ENCODE results near the gene SPPL2B.

Gene SPPL2B

DNA sequence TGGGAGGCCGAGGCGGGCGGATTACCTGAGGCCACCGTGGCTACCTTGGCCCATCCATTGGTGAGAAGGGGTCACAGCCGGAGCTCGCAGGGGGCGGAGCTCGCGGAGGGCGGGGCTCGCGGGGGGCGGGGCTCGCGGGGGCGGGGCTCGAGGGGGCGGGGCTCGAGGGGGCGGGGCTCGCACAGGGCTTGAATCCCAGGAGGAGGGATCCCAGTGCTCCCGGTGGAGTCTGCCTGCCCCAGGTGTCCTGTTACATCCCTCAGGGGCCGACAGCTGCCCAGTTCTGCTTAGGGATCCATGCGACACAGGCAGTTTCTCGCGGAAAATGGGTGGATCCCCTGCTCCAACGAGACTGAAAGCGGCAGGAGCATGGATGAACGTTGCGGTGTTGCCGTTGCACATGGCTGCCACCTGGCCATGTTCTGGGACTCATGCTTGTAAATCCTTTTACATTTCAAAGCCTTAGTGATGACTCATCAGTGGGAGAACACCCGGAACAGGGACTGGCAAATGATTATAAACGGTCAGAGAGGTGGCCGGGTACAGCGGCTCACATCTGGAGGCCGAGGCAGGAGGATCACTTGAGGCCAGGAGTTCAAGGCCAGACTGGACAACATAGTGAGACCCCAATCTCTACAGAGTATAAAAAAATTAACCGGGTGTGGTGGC lies 56.7 kb downstream of the SPPL2B start:
- Histone ChIP-seq H2AFZ (ENCODE audit: low read length) (no peak overlapping the region), H3K9ac (ENCODE audit: low read length) (no peak overlapping the region), H3K9me2 (replicated peaks; ENCODE audit: insufficient read depth, low read length) (no peaks in the 10 kb centered on the region), H3K4me3 (ENCODE audit: low read length) (no peak overlapping the region), H3K79me2 (ENCODE audit: low read length) (no peaks in the 10 kb centered on the region), H3F3A (ENCODE audit: insufficient read depth, low read length) (no peaks in the 10 kb centered on the region), H3K9me3 (replicated peaks; ENCODE audit: insufficient read depth, low read length) (no peaks in the 10 kb centered on the region), H4K20me1 (ENCODE audit: insufficient read depth, low read length) (no peaks in the 10 kb centered on the region), H3K4me2 (ENCODE audit: low read depth, low read length) (no peak overlapping the region), H3K36me3 (replicated peaks; ENCODE audit: insufficient read depth, low read length) (no peaks in the 10 kb centered on the region), H3K4me1 (ENCODE audit: low read length) (no peaks in the 10 kb centered on the region), H3K27ac (ENCODE audit: low read length) (no peak overlapping the region), H3K27me3 (replicated peaks; ENCODE audit: insufficient read depth, low read length) (peaks cover 16% of the 10 kb centered on the region; the same call in 1 of the 2 replicates)
- no peak for DNase-seq
- TF ChIP-seq EZH2 (optimal IDR thresholded peaks at IDR 0.05; ENCODE audit: low read depth, low read length) = no peak

DNA sequence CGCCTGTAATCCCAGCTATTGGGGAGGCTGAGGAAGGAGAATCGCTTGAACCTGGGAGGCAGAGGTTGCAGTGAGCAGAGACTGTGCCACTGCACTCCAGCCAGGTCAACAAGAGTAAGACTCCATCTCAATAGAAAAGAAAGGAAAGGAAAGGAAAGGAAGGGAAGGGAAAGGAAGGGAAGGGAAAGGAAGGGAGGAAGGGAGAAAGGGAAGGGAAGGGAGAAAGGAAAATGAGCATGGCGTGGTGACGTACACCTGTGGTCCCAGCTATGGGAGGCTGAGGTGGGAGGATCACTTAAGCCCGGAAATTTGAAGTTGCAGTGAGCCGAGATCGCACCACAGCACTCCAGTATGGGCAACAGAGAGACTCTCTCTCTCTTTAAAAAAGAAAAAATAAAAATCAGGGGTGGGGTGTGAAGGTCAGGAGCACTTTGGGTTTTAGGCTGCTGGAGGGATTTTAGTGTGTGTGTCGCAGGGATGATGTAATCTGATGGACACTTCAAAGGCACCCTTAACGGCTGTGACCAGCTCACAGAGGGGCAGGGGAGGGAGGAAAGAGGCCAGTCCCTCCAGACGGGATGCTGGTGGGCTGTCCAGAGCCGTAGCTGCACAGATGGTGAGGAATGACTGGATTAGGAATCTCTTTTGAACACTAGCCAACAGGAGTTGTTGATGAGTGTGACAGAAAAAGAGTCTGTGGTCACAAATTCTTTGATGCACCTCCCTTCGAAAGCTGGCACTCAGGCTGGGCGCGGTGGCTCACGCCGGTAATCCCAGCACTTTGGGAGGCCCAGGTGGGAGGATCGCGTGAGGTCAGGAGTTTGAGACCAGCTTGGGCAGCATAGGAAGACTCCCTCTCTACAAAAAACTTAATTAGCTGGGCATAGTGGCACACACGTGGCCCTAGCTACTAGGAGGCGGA lies 59.1 kb downstream of the SPPL2B start:
- Histone ChIP-seq H3K9me2 (replicated peaks; ENCODE audit: insufficient read depth, low read length) (no peaks in the 10 kb centered on the region), H4K20me1 (ENCODE audit: insufficient read depth, low read length) (no peaks in the 10 kb centered on the region), H3K36me3 (replicated peaks; ENCODE audit: insufficient read depth, low read length) (no peaks in the 10 kb centered on the region), H3K9me3 (replicated peaks; ENCODE audit: insufficient read depth, low read length) (no peaks in the 10 kb centered on the region), H3K4me1 (ENCODE audit: low read length) (0 out of 2 replicates have a peak, but pooled peaks cover 6% of the 10 kb centered on the region), H3K9ac (ENCODE audit: low read length) (no peak overlapping the region), H3K4me2 (ENCODE audit: low read depth, low read length) (no peak overlapping the region), H3K79me2 (ENCODE audit: low read length) (no peaks in the 10 kb centered on the region), H3K27ac (ENCODE audit: low read length) (no peak overlapping the region), H3K27me3 (replicated peaks; ENCODE audit: insufficient read depth, low read length) (peaks cover 2% of the 10 kb centered on the region; the same call in 1 of the 2 replicates), H2AFZ (ENCODE audit: low read length) (no peak overlapping the region), H3K4me3 (ENCODE audit: low read length) (no peak overlapping the region), H3F3A (ENCODE audit: insufficient read depth, low read length) (peaks cover 6% of the 10 kb centered on the region; the same call in 1 of the 2 replicates)
- no peak for TF ChIP-seq EZH2phosphoT487 (IDR thresholded peaks at IDR 0.05; ENCODE audit: low read length)
- no peak for TF ChIP-seq EZH2 (optimal IDR thresholded peaks at IDR 0.05; ENCODE audit: low read depth, low read length)
- no peak for TF ChIP-seq CTCF (IDR thresholded peaks at IDR 0.05; ENCODE audit: low read length)
- DNase-seq = no peak

DNA sequence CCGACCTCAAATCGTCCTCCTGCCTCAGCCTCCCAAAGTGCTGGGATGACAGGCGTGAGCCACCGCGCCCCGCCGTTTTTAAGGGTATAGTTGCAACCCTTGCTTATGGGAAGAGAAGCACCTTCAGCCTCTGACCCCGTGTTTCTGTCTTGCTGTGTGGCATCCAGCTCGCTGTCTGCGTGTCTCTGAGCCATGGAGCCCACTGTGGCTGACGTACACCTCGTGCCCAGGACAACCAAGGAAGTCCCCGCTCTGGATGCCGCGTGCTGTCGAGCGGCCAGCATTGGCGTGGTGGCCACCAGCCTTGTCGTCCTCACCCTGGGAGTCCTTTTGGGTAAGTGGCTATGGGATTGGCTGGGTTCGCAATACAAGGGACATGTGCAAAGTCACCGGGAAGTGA lies 61.1 kb downstream of the SPPL2B start:
- Histone ChIP-seq H3K9me2 (replicated peaks; ENCODE audit: insufficient read depth, low read length) (no peaks in the 10 kb centered on the region), H3K4me2 (ENCODE audit: low read depth, low read length) (no peak overlapping the region), H3K4me3 (ENCODE audit: low read length) (no peak overlapping the region), H3K4me1 (ENCODE audit: low read length) (peaks cover 16% of the 10 kb centered on the region), H3K36me3 (replicated peaks; ENCODE audit: insufficient read depth, low read length) (no peaks in the 10 kb centered on the region), H3K27ac (ENCODE audit: low read length) (no peak overlapping the region), H3K9ac (ENCODE audit: low read length) (no peak overlapping the region), H2AFZ (ENCODE audit: low read length) (no peak overlapping the region; the same call in 1 of the 2 replicates), H3K79me2 (ENCODE audit: low read length) (no peaks in the 10 kb centered on the region), H3K9me3 (replicated peaks; ENCODE audit: insufficient read depth, low read length) (no peaks in the 10 kb centered on the region), H3K27me3 (replicated peaks; ENCODE audit: insufficient read depth, low read length) (no peaks in the 10 kb centered on the region; the same call in 1 of the 2 replicates), H4K20me1 (ENCODE audit: insufficient read depth, low read length) (no peaks in the 10 kb centered on the region), H3F3A (ENCODE audit: insufficient read depth, low read length) (peaks cover 23% of the 10 kb centered on the region)
- no peak for TF ChIP-seq CTCF (IDR thresholded peaks at IDR 0.05; ENCODE audit: low read length)
- no peak for TF ChIP-seq EZH2 (optimal IDR thresholded peaks at IDR 0.05; ENCODE audit: low read depth, low read length)
- TF ChIP-seq EZH2phosphoT487 (IDR thresholded peaks at IDR 0.05; ENCODE audit: low read length) = no peak
- no peak for DNase-seq

Data from MM.1S (cell line).